Ovary (tissue), 3 donors: Measurements from ENCODE around the gene LENG9.

Experiments used
- EP300 ChIP-seq: sonication (generic); formaldehyde crosslinking; IDR thresholded peaks from one replicate; pipeline ENCODE4 v1.6.1; 2017; ENCODE audit warnings: antibody characterized with exemption
- POLR2A ChIP-seq: fragments of 450-650 bp; IDR thresholded peaks from one replicate; pipeline ENCODE4 v1.6.1; 2017; ENCODE audit warnings: antibody characterized with exemption, mild to moderate bottlenecking, moderate library complexity
- TF ChIP-seq, protein P1 (sequence below), 3 donors: fragments of 450-650 bp in 2 of 3; fragments of 200-600 bp in 1 of 3; IDR thresholded peaks; one replicate each; pipeline versions ENCODE4 v1.5.1 to v1.8.0; 2016 to 2022; ENCODE audit warnings: antibody characterized with exemption in 3 of 3, mild to moderate bottlenecking in 1 of 3
- donor health status: DM: no; HTN: no; CAD: no.

- TF ChIP-seq, protein P1, sequence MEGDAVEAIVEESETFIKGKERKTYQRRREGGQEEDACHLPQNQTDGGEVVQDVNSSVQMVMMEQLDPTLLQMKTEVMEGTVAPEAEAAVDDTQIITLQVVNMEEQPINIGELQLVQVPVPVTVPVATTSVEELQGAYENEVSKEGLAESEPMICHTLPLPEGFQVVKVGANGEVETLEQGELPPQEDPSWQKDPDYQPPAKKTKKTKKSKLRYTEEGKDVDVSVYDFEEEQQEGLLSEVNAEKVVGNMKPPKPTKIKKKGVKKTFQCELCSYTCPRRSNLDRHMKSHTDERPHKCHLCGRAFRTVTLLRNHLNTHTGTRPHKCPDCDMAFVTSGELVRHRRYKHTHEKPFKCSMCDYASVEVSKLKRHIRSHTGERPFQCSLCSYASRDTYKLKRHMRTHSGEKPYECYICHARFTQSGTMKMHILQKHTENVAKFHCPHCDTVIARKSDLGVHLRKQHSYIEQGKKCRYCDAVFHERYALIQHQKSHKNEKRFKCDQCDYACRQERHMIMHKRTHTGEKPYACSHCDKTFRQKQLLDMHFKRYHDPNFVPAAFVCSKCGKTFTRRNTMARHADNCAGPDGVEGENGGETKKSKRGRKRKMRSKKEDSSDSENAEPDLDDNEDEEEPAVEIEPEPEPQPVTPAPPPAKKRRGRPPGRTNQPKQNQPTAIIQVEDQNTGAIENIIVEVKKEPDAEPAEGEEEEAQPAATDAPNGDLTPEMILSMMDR (IDR thresholded peaks at IDR 0.05) = no peak
- TF ChIP-seq POLR2A (no peak), EP300 (no peak)
Measured at GRCh38 chr19:54432144-54432738, 31.3 kb downstream of the LENG9 start.
